Glutamatergic neuron (in vitro differentiated cells): ENCODE measurements around the gene ZFPM1. TPM values are rescaled to one million over a fixed set of nuclear protein-coding genes. Genes with fewer than 3 reads are reported as not detected.

Source experiments
- DNase-seq: peaks from one replicate; pipeline ENCODE4 v3.0.0; 2022
- H3K27ac Mint-ChIP-seq: one replicate; pipeline ENCODE4 v1.8.0; 2020; ENCODE audit warnings: mild to moderate bottlenecking, mixed read lengths, inconsistent platforms; ENCODE audit not compliant: unreplicated experiment
- H3K27me3 Mint-ChIP-seq: one replicate; pipeline ENCODE4 v1.8.0; 2020; ENCODE audit warnings: mild to moderate bottlenecking, moderate library complexity, mixed read lengths, inconsistent platforms; ENCODE audit not compliant: unreplicated experiment
- H3K36me3 Mint-ChIP-seq: one replicate; pipeline ENCODE4 v1.8.0; 2020; ENCODE audit warnings: mild to moderate bottlenecking, mixed read lengths, inconsistent platforms; ENCODE audit not compliant: unreplicated experiment
- H3K4me1 Mint-ChIP-seq: one replicate; pipeline ENCODE4 v1.8.0; 2020; ENCODE audit warnings: mild to moderate bottlenecking, low read depth, mixed read lengths, inconsistent platforms; ENCODE audit not compliant: unreplicated experiment
- H3K4me3 Mint-ChIP-seq: one replicate; pipeline ENCODE4 v1.8.0; 2020; ENCODE audit warnings: mild to moderate bottlenecking, mixed read lengths, inconsistent platforms; ENCODE audit not compliant: unreplicated experiment
- H3K9me3 Mint-ChIP-seq: one replicate; pipeline ENCODE4 v1.8.0; 2020; ENCODE audit warnings: mild to moderate bottlenecking, moderate library complexity, mixed read lengths, inconsistent platforms; ENCODE audit not compliant: unreplicated experiment
- total RNA-seq: library from RNA; stranded (reverse); fragmentation: NEBNext Ultra II Directional; extraction: Animal tissue kit (Norgen Biotek cat#: 25700); gene quantifications from one replicate; pipeline ENCODE4 v1.2.1, GENCODE V29; 2021; ENCODE audit not compliant: unreplicated experiment
- TF ChIP-seq, protein P1 (sequence below): fragments of 200-600 bp; sonication (generic); IDR thresholded peaks from one replicate; pipeline ENCODE4 v1.5.0; 2021; ENCODE audit not compliant: partially characterized antibody, unreplicated experiment

Gene ZFPM1
- total RNA-seq, 1 donor from 2014 or later, result 11.1 TPM

DNA sequence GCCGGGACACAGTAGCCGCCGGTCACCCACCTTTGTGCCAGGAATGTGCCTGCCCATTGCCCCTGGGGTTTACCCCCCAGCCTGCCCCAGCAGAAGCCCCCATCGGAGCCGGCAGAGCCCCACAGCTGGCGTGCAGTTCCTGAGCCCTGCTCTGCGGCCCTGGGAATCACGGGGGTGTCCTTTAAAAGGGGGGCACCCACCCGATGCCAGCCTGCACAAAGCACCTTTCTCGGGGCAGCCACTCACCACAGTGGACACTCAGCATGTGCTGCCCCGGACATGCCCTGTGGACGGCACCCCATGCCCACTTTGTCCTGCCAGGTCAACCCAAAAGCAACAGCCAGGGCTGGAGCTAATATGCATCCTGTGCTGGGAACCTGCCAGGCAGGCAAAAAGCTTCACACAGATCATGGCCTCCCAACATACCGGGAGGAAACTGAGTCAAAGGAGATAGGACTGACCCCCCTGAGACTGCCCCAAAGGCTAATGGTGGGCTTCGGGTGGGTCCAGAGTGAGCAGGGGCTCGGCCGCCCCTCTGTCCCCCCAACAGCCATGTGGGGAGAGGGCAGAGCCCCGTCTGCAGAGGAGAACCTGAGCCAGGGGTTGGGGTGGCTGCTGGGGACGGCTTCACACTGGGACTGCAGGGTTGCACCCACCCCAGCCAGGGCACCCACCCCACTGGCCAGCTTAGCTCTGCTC, 71.3 kb downstream of the ZFPM1 start:
- Mint-ChIP-seq H3K4me3 (no peak overlapping the region), H3K4me1 (peaks cover 7% of the 10 kb centered on the region), H3K9me3 (peaks cover 11% of the 10 kb centered on the region), H3K27me3 (peaks cover 10% of the 10 kb centered on the region), H3K27ac (no peak overlapping the region), H3K36me3 (no peaks in the 10 kb centered on the region)
- no peak for DNase-seq
- TF ChIP-seq, protein P1, sequence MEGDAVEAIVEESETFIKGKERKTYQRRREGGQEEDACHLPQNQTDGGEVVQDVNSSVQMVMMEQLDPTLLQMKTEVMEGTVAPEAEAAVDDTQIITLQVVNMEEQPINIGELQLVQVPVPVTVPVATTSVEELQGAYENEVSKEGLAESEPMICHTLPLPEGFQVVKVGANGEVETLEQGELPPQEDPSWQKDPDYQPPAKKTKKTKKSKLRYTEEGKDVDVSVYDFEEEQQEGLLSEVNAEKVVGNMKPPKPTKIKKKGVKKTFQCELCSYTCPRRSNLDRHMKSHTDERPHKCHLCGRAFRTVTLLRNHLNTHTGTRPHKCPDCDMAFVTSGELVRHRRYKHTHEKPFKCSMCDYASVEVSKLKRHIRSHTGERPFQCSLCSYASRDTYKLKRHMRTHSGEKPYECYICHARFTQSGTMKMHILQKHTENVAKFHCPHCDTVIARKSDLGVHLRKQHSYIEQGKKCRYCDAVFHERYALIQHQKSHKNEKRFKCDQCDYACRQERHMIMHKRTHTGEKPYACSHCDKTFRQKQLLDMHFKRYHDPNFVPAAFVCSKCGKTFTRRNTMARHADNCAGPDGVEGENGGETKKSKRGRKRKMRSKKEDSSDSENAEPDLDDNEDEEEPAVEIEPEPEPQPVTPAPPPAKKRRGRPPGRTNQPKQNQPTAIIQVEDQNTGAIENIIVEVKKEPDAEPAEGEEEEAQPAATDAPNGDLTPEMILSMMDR, result no peak

DNA sequence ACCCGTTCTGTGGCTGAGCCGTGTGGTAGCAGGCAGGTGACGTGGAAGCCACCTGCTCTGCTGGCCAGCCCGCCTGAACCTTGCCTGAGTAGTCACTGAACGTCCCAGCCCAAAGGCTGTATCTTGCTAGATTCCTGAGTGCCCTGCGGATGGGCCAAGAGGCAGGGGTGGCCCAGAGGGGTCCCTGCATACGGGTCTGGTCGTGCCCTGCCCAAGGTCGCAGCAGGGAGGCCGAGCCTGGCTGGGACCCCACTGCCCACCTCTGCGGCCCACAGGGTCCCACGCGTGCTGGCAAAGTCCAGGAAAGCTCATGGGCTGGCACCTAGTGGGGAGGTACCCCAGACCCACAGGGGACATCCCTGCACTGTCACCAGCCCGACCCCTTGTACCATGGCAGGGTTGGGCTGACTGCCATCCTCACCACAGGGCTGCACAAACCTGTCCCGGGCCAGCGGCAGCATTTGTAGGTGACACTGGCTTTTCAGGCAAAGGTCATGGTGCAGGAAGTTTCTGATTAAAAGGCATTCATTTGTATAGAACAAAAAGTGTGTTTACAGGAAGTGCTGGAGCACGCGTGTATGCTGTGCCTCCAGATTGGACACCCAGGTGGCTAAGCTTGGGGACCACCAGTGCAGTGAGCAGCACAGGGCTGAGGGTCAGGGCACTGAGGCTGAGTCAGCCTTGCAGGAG, 72.0 kb downstream of the ZFPM1 start:
- H3K27me3 Mint-ChIP-seq, result peaks cover 9% of the 10 kb centered on the region
- peaks cover 7% of the 10 kb centered on the region for H3K4me1 Mint-ChIP-seq
- no peak for DNase-seq
- no peak overlapping the region for H3K27ac Mint-ChIP-seq
- peaks cover 11% of the 10 kb centered on the region for H3K9me3 Mint-ChIP-seq
- no peaks in the 10 kb centered on the region for H3K36me3 Mint-ChIP-seq
- no peak overlapping the region for H3K4me3 Mint-ChIP-seq
- TF ChIP-seq, protein P1, result no peak

DNA sequence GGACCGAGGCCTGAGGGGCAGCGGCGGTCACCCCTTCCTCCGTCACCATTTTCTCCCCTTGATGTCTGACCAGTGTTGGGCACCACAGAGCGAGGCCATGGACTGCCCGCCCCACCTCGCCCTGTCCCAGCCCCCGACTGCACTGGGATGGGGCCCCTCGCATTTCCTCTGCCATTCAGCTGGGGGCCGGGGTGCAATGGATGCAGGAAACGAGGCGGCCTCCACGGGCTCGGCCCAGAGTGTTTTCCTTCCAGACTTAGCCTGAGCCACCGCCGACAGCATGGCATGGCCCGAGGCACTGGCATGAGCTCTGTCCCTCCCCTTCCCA, 72.5 kb downstream of the ZFPM1 start:
- peaks cover 7% of the 10 kb centered on the region for H3K4me1 Mint-ChIP-seq
- TF ChIP-seq, protein P1, result no peak
- no peak overlapping the region for H3K4me3 Mint-ChIP-seq
- no peak overlapping the region for H3K27ac Mint-ChIP-seq
- H3K9me3 Mint-ChIP-seq, result peaks cover 8% of the 10 kb centered on the region
- peaks cover 9% of the 10 kb centered on the region for H3K27me3 Mint-ChIP-seq
- H3K36me3 Mint-ChIP-seq, result no peaks in the 10 kb centered on the region
- DNase-seq, result no peak

DNA sequence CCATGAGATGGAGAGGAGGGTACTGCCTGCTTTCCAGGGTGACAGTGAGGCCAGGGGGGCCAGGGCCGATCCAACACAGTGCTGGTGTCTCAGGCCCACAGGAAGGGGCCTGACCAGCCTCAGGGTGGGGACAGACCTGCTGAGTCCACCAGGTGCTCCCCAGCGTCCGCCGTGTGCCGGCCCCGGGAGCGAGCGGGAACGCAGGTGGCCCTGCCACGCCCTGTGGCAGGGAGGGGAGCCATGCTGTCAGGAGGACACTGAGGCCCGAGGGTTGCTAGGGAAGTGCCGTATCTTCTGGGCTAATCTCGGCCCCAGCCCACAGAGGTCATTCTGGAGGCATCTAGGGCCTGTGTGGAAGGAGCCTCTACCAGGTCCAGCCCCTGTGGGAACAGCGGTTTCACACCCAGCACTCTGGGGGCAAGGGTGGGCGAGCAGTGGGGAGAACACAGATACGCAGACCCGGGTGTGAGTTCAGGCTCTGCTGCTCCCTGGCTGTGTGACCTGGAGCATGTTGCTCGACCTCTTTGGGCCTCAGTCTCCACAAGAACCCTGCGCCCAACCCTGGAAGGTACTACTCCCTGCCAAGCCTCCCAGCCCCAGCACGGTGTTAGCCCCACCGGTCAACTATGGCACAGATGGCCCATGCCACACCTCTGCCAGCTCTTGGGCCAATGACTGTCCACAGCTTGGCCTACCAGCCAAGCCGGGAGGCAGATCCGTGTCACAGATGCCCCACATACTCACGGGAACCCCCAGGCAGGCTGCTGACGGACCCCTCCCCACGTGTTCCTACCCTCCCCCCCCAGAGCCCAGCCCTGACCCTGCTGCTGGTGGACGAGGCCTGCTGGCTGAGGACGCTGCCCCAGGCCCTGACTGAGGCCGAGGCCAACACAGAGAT, 73.2 kb downstream of the ZFPM1 start:
- H3K36me3 Mint-ChIP-seq, result no peaks in the 10 kb centered on the region
- H3K9me3 Mint-ChIP-seq, result peaks cover 8% of the 10 kb centered on the region
- H3K4me1 Mint-ChIP-seq, result peaks cover 7% of the 10 kb centered on the region
- no peak for DNase-seq
- TF ChIP-seq, protein P1, result no peak
- no peak overlapping the region for H3K4me3 Mint-ChIP-seq
- H3K27me3 Mint-ChIP-seq, result peaks cover 9% of the 10 kb centered on the region
- H3K27ac Mint-ChIP-seq, result no peak overlapping the region
